Suprapubic skin (tissue), 4 donors: ENCODE results near the gene MTERF2.

Experiments used
- EP300 ChIP-seq: sonication (generic); formaldehyde crosslinking; IDR thresholded peaks from one replicate; pipeline ENCODE4 v1.6.1; 2017; ENCODE audit warnings: antibody characterized with exemption
- POLR2A ChIP-seq, 2 donors: fragments of 450-650 bp; IDR thresholded peaks; one replicate each; pipeline ENCODE4 v1.6.1; 2017; ENCODE audit warnings: antibody characterized with exemption in 2 of 2, mild to moderate bottlenecking in 2 of 2, moderate library complexity in 2 of 2
- POLR2AphosphoS5 ChIP-seq, 3 donors: sonication (generic); formaldehyde crosslinking; IDR thresholded peaks; one replicate each; pipeline ENCODE4 v1.6.1; 2017; ENCODE audit warnings: antibody characterized with exemption in 3 of 3
- TF ChIP-seq, protein P1 (sequence below), 2 donors: fragments of 200-600 bp in 1 of 2; fragments of 450-650 bp in 1 of 2; sonication (generic) in 1 of 2; IDR thresholded peaks; one replicate each; pipeline ENCODE4 v1.5.1; 2016 to 2019; ENCODE audit warnings: antibody characterized with exemption in 2 of 2, mild to moderate bottlenecking in 1 of 2, moderate library complexity in 1 of 2

DNA sequence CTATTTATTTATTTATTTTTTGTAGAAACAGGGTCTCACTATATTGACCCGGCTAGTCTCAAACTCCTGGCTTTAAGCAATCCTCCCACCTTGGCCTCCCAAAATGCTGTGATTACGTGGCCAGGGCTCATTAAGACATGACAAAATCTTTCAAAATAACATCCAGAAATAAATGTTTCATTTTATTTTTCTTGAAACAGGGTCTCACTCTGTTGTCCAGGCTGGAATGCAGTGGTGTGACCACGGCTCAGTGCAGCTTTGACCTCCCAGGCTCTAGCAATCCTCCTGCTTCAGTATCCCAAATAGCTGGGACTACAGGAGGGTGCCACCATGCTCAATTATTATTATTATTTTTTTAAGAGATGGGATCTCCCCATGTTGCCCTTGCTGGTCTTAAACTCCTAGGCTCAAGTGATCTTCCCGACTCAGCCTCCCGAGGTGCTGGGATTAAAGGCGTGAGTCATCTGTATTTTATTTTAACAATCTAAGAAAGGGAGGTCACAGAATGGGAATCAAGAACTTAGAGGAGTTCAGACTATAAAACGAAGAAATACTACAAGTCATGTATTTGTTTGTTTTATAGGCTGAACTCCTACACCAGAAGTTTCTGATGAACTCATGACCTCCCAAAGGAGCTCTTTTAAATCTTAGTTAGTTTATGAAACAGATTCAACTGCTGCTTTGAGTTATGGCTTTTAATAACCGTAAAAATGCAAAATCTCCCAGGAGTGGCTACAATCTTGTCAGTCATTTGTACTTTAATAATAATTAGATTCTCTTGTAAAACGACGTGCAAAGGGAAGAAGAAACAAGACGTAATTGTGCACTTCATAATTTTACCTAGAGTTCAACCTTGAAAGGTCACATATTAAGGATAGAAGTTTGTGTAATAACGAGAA lies 33.3 kb downstream of the MTERF2 start:
- TF ChIP-seq POLR2A (IDR thresholded peaks at IDR 0.05) = no peak
- TF ChIP-seq, protein P1, sequence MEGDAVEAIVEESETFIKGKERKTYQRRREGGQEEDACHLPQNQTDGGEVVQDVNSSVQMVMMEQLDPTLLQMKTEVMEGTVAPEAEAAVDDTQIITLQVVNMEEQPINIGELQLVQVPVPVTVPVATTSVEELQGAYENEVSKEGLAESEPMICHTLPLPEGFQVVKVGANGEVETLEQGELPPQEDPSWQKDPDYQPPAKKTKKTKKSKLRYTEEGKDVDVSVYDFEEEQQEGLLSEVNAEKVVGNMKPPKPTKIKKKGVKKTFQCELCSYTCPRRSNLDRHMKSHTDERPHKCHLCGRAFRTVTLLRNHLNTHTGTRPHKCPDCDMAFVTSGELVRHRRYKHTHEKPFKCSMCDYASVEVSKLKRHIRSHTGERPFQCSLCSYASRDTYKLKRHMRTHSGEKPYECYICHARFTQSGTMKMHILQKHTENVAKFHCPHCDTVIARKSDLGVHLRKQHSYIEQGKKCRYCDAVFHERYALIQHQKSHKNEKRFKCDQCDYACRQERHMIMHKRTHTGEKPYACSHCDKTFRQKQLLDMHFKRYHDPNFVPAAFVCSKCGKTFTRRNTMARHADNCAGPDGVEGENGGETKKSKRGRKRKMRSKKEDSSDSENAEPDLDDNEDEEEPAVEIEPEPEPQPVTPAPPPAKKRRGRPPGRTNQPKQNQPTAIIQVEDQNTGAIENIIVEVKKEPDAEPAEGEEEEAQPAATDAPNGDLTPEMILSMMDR (IDR thresholded peaks at IDR 0.05) = no peak
- no peak for TF ChIP-seq POLR2AphosphoS5 (IDR thresholded peaks at IDR 0.05)
- TF ChIP-seq EP300 = no peak
